Cardiac fibroblast (primary cell): ENCODE results near the gene AP1G1.
"Not testable (repeated sequence)": the region's sequence is repeated elsewhere in the genome, so short reads cannot be mapped to it uniquely, and the experiment has no call there.

Source experiments
- DNase-seq, 2 donors: peaks; one replicate each; pipeline versions ENCODE4 v3.0.0 to v3.0.0-alpha.2; 2010; ENCODE audit warnings: low read depth in 2 of 2
- H3K4me3 ChIP-seq, 2 donors: replicated peaks in 1 of 2; 1 replicate in 1 of 2; 2 replicates in 1 of 2; pipeline ENCODE4 v1.5.1; 2011; ENCODE audit warnings: low read depth in 2 of 2, low read length in 2 of 2, mild to moderate bottlenecking in 2 of 2, moderate library complexity in 1 of 2
- TF ChIP-seq, protein P1 (sequence below): IDR thresholded peaks from one replicate; pipeline ENCODE4 v1.5.1; 2011; ENCODE audit warnings: low read depth, mild to moderate bottlenecking, low read length, inconsistent platforms

AP1G1 gene

DNA sequence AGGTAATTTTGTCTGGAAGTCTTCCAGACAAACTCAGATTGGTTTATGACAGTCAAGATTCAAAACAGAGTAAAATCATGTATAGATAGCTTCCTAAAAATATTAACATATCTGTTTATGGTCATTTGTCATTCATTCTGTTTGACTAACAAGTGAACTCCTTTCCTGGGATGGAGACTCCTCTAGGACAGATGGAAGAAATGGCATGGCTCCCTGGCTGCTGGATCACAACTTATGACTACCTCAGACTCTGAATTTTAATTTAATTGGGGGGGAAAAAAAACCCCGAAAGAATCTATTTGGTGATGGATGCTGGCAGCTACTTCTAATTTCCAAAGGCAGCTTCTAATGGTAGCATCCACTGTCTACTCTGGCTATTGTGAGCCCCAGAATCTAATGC, 118.7 kb downstream of the AP1G1 start:
- TF ChIP-seq, protein P1, sequence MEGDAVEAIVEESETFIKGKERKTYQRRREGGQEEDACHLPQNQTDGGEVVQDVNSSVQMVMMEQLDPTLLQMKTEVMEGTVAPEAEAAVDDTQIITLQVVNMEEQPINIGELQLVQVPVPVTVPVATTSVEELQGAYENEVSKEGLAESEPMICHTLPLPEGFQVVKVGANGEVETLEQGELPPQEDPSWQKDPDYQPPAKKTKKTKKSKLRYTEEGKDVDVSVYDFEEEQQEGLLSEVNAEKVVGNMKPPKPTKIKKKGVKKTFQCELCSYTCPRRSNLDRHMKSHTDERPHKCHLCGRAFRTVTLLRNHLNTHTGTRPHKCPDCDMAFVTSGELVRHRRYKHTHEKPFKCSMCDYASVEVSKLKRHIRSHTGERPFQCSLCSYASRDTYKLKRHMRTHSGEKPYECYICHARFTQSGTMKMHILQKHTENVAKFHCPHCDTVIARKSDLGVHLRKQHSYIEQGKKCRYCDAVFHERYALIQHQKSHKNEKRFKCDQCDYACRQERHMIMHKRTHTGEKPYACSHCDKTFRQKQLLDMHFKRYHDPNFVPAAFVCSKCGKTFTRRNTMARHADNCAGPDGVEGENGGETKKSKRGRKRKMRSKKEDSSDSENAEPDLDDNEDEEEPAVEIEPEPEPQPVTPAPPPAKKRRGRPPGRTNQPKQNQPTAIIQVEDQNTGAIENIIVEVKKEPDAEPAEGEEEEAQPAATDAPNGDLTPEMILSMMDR: no peak
- DNase-seq: no peak

DNA sequence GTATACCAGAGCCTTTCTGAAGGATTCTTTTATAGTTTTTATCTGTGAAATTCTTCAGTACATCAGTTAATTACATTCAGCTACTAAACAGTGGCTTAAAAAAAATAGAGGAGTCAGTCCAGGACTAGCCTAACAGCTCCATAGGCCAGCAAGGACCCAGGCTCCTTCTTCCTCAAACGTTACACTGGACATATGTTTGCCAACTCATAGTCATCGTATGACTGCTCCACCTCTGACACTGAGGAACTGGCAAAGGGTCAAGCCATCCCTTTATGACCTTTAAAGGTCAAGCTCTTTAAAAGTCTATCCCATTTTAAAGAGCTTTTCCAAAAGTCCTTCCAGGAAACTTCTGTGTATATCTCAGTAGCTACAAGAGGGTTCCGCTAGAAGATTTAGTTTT, 120.8 kb downstream of the AP1G1 start:
- TF ChIP-seq, protein P1: no peak
- H3K4me3 ChIP-seq: no peak overlapping the region
- no peak for DNase-seq

More for the DNA sequence above, 118.7 kb downstream of the AP1G1 start:
- no peak overlapping the region for H3K4me3 ChIP-seq

DNA sequence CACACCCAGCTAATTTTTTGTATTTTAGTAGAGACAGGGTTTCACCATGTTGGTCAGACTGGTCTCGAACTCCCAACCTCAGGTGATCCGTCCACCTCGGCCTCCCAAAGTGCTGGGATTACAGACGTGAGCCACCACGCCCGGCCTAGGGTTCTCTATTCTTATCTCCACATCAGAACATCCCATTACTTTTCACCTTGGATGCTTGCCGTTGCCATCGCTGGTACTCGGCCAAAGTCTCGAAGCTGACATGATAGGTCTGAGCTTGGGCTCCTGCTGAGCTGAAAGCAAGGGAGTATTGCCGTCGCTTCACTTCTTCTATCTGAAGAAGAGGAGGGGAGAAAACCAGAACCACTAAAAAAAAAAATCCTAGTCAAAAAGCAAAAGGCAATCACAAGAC, 124.4 kb downstream of the AP1G1 start:
- not testable (repeated sequence) for H3K4me3 ChIP-seq

DNA sequence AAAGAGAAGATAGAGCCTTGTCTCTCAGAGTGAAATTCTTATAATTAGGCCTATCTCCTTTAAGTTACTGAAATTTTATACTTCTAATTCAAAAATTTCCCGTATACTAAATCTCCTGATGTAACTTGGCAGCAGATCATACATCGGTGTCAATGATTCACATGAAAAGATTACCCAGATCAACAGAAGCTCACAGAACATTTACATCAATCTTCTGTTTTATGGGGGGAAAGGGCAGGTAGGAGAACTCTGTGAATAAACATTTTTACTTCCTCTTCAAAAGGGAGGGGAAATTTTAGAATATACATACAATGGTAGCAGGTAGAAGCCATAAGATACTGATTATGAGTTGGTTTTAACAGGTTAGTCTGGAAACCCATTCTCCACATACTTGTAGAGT, 127.3 kb downstream of the AP1G1 start:
- no peak overlapping the region for H3K4me3 ChIP-seq
- DNase-seq: no peak
- TF ChIP-seq, protein P1: no peak

More for the DNA sequence above, 124.4 kb downstream of the AP1G1 start:
- not testable (repeated sequence) for DNase-seq
